Spleen (tissue), 13 donors: ENCODE measurements around the gene ZNF595. TPM values are rescaled to one million over a fixed set of nuclear protein-coding genes. Genes with fewer than 3 reads are reported as not detected.
"Not testable (repeated sequence)": the region's sequence is repeated elsewhere in the genome, so short reads cannot be mapped to it uniquely, and the experiment has no call there.

Source experiments
- DNase-seq: peaks from one replicate; pipeline ENCODE4 v3.0.0-alpha.2; 2020
- H3K27ac ChIP-seq, 8 donors: fragments of 200-600 bp; sonication (generic) in 7 of 8; 1 replicate in 4 of 8; 2 replicates in 4 of 8; pipeline versions ENCODE4 v1.5.0 to v1.8.0; 2016 to 2021; ENCODE audit warnings: inconsistent platforms in 4 of 8, mild to moderate bottlenecking in 4 of 8, moderate library complexity in 1 of 8
- H3K27me3 ChIP-seq, 7 donors: fragments of 200-600 bp; sonication (generic) in 6 of 7; replicated peaks in 1 of 7; 1 replicate in 4 of 7; 2 replicates in 3 of 7; pipeline versions ENCODE4 v1.5.0 to v1.8.0; 2016 to 2021; ENCODE audit warnings: inconsistent platforms in 3 of 7, mild to moderate bottlenecking in 1 of 7
- H3K36me3 ChIP-seq, 6 donors: fragments of 200-600 bp; sonication (generic) in 5 of 6; 1 replicate in 4 of 6; 2 replicates in 2 of 6; pipeline versions ENCODE4 v1.5.0 to v1.8.0; 2016 to 2021; ENCODE audit warnings: inconsistent platforms in 2 of 6
- H3K4me1 ChIP-seq, 6 donors: fragments of 200-600 bp; sonication (generic) in 5 of 6; 1 replicate in 3 of 6; 2 replicates in 3 of 6; pipeline versions ENCODE4 v1.5.0 to v1.8.0; 2016 to 2021; ENCODE audit warnings: inconsistent platforms in 3 of 6
- H3K4me3 ChIP-seq, 8 donors: fragments of 200-600 bp; sonication (generic) in 7 of 8; 1 replicate in 4 of 8; 2 replicates in 4 of 8; pipeline versions ENCODE4 v1.5.0 to v1.8.0; 2016 to 2021; ENCODE audit warnings: inconsistent platforms in 4 of 8, mild to moderate bottlenecking in 4 of 8, moderate library complexity in 2 of 8
- H3K9me3 ChIP-seq, 8 donors: fragments of 200-600 bp; sonication (generic) in 7 of 8; 1 replicate in 4 of 8; 2 replicates in 4 of 8; pipeline versions ENCODE4 v1.5.0 to v1.8.0; 2016 to 2021; ENCODE audit warnings: inconsistent platforms in 4 of 8
- CTCF ChIP-seq, 11 experiments: fragments of 200-600 bp in 7 of 11; fragments of 450-650 bp in 4 of 11; sonication (generic) in 4 of 11; IDR thresholded peaks in 8 of 11; conservative IDR thresholded peaks in 3 of 11; 1 replicate in 7 of 11; 2 replicates in 4 of 11; pipeline versions ENCODE4 v1.4.0 to v1.8.0; 2016 to 2021; ENCODE audit warnings: antibody characterized with exemption in 11 of 11, inconsistent platforms in 4 of 11, mild to moderate bottlenecking in 1 of 11
- POLR2AphosphoS5 ChIP-seq, 3 donors: sonication (generic); formaldehyde crosslinking; IDR thresholded peaks; one replicate each; pipeline ENCODE4 v1.5.1; 2017; ENCODE audit warnings: antibody characterized with exemption in 3 of 3
- WGBS, 5 donors: extraction: QIAGEN DNeasy Blood & Tissue Kit in 3 of 5; methylation state at CpG; one replicate each; pipeline versions ENCODE4 v1.1.5 to v1.1.7; 2013 to 2018; 5-methylcytosine and 5-hydroxymethylcytosine counted together
- intact Hi-C: fragments of 100-400 bp; cut with DNase I; formaldehyde crosslinking; loops from one replicate; pipeline ENCODE4 v1.15.0; 2023; ENCODE audit warnings: low total_unique reads
- long read RNA-seq, 2 donors: transcript quantifications; one replicate each; lab custom pipeline, GENCODE V29; 2026
- polyA plus RNA-seq, 3 donors: library from polyadenylated mRNA; stranded (reverse); fragments of 200-250 nt; gene quantifications; one replicate each; pipeline ENCODE4 v1.2.1, GENCODE V29; 2013
- total RNA-seq, 7 donors: library from RNA; depleted of rRNA in 3 of 7; stranded (reverse); fragments of >200 nt in 3 of 7; fragmentation: NEBNext Ultra II Directional in 4 of 7; extraction: Animal tissue kit (Norgen Biotek cat#: 25700) in 4 of 7; gene quantifications; one replicate each; pipeline versions ENCODE4 v1.1.0 to v1.2.1, GENCODE V29; 2016 to 2021
- donor health status: healthy with polysubstance abuse.
- donor health status: DM: no; HTN: no; CAD: no; lungs with moderate emphysema.
- donor health status: DM: no; HTN: no; CAD: no.
- donor health status: Bipolar disorder and iron deficiency.
- donor health status: healthy.
- donor health status: DM: no; HTN: no; CAD: no.
- donor health status: DM: yes; HTN: yes; CAD: no.

Gene ZNF595
- total RNA-seq (10 to 100 TPM; 19.2 to 55.9 (median 35.0) TPM), polyA plus RNA-seq (1 to 10 TPM; 2.9 to 5.0 (median 3.0) TPM)
- long read RNA-seq, donor 1, partial matches to known transcripts: 0 of 3 reads
- long read RNA-seq, donor 1, other reads (novel, unspliced or antisense): 0 of 3 reads
- long read RNA-seq, donor 2, transcript ZNF595-205 (4 exons, 2,911 nt): major isoform, 5 of 6 reads
- long read RNA-seq, donor 2, partial matches to known transcripts: 0 of 6 reads
- long read RNA-seq, donor 2, other reads (novel, unspliced or antisense): 0 of 6 reads

- H3K9me3 ChIP-seq, intact Hi-C loops, H3K36me3 ChIP-seq, H3K4me1 ChIP-seq, H3K27me3 ChIP-seq: not testable (repeated sequence)
- peak in 1 of 3 donors; percentile 16 for TF ChIP-seq POLR2AphosphoS5 (IDR thresholded peaks at IDR 0.05)
- Histone ChIP-seq H3K4me3 (peak within 1 kb of the TSS in 5 of 8 donors; percentile 13 to 54 (median 30)), H3K27ac (peak within 1 kb of the TSS in 4 of 8 donors; percentile 16 to 62 (median 58))
- 50 to 67% (median 63%) methylated on average over 21 to 23 of the region's 29 CpGs for WGBS, 5 donors
- peak; percentile 82 for DNase-seq
These were observed at the start of gene ZNF595 for GRCh38 chr4:52804-53479. Gene ZNF595 (plus strand): TSS chr4:53321. CDS start chr4:53489, 168 bp downstream.

GRCh38 chr4:9937-10870 lies 42.9 kb upstream of the ZNF595 start:
- 77 to 89% (median 79%) methylated on average over 33 to 75 of the region's 90 CpGs for WGBS, 5 donors
- H3K27me3 ChIP-seq, H3K4me3 ChIP-seq, H3K4me1 ChIP-seq, H3K36me3 ChIP-seq, H3K27ac ChIP-seq, intact Hi-C loops: not testable (repeated sequence)
- H3K9me3 ChIP-seq: peaks cover 0 to 12% (median 6%) of the 10 kb centered on the region in 8 donors
- peak; percentile 76 for DNase-seq

- H3K27ac ChIP-seq, intact Hi-C loops, H3K27me3 ChIP-seq, H3K4me3 ChIP-seq, H3K4me1 ChIP-seq, H3K36me3 ChIP-seq: not testable (repeated sequence)
- 70 to 85% (median 80%) methylated on average over 4 to 85 of the region's 123 CpGs for WGBS, 5 donors
- peaks cover 0 to 12% (median 6%) of the 10 kb centered on the region in 8 donors for H3K9me3 ChIP-seq
- peak; percentile 23 for DNase-seq
These were observed 41.9 kb upstream of the ZNF595 start for GRCh38 chr4:11095-11815.

GRCh38 chr4:11816-12417 lies 41.2 kb upstream of the ZNF595 start:
- H3K27ac ChIP-seq, H3K4me1 ChIP-seq, H3K4me3 ChIP-seq, H3K27me3 ChIP-seq, intact Hi-C loops, H3K36me3 ChIP-seq: not testable (repeated sequence)
- 75 to 85% (median 77%) methylated on average over 10 to 16 of the region's 21 CpGs for WGBS, 5 donors
- peaks cover 0 to 12% (median 6%) of the 10 kb centered on the region in 8 donors for H3K9me3 ChIP-seq
- peak; percentile 79 for DNase-seq
- peak in 2 of 11 experiments; percentile 32 to 50 for TF ChIP-seq CTCF (IDR thresholded peaks at IDR 0.05 in 8 of 11, conservative IDR thresholded peaks at IDR 0.05 in 3 of 11)

GRCh38 chr4:18128-18527 lies 35.0 kb upstream of the ZNF595 start:
- DNase-seq: peak; percentile 66
- 44 to 60% (median 54%) methylated on average over 3 of the region's 3 CpGs for WGBS, 5 donors
- H3K27me3 ChIP-seq: not testable (repeated sequence)

GRCh38 chr4:18589-18988 lies 34.5 kb upstream of the ZNF595 start:
- WGBS, 5 donors: 43 to 61% (median 51%) methylated on average over 1 of the region's 1 CpG
- not testable (repeated sequence) for H3K27ac ChIP-seq, DNase-seq

More at GRCh38 chr4:18128-18527, 35.0 kb upstream of the ZNF595 start:
- H3K27ac ChIP-seq, H3K4me3 ChIP-seq, H3K4me1 ChIP-seq, H3K36me3 ChIP-seq, intact Hi-C loops, H3K9me3 ChIP-seq: not testable (repeated sequence)

GRCh38 chr4:22882-23281 lies 30.2 kb upstream of the ZNF595 start:
- H3K27me3 ChIP-seq, H3K27ac ChIP-seq, H3K9me3 ChIP-seq, H3K4me1 ChIP-seq, H3K4me3 ChIP-seq, intact Hi-C loops, H3K36me3 ChIP-seq: not testable (repeated sequence)
- 35 to 55% (median 52%) methylated on average over 2 of the region's 2 CpGs for WGBS, 5 donors
- peak; percentile 30 for DNase-seq

More at GRCh38 chr4:18589-18988, 34.5 kb upstream of the ZNF595 start:
- H3K4me1 ChIP-seq, H3K36me3 ChIP-seq, intact Hi-C loops, H3K9me3 ChIP-seq, H3K4me3 ChIP-seq, H3K27me3 ChIP-seq: not testable (repeated sequence)

GRCh38 chr4:24359-24758 lies 28.8 kb upstream of the ZNF595 start:
- H3K4me1 ChIP-seq, H3K9me3 ChIP-seq, H3K27ac ChIP-seq, H3K36me3 ChIP-seq, DNase-seq, H3K27me3 ChIP-seq, intact Hi-C loops, H3K4me3 ChIP-seq: not testable (repeated sequence)
- WGBS, 5 donors: no CpG with 5 or more reads among the region's 1 CpG
